Spleen (tissue), 7 donors: ENCODE results near the gene CEMIP.
A peak's percentile ranks its signal among the peaks of the same experiment; 100 is the strongest.

Source experiments
- CTCF ChIP-seq, 11 experiments: fragments of 200-600 bp in 7 of 11; fragments of 450-650 bp in 4 of 11; sonication (generic) in 4 of 11; IDR thresholded peaks in 8 of 11; conservative IDR thresholded peaks in 3 of 11; 1 replicate in 7 of 11; 2 replicates in 4 of 11; pipeline versions ENCODE4 v1.4.0 to v1.8.0; 2016 to 2021; ENCODE audit warnings: antibody characterized with exemption in 11 of 11, inconsistent platforms in 4 of 11, mild to moderate bottlenecking in 1 of 11
- POLR2A ChIP-seq, 3 donors: fragments of 450-650 bp; IDR thresholded peaks; one replicate each; pipeline ENCODE4 v1.5.1; 2017; ENCODE audit warnings: antibody characterized with exemption in 3 of 3, mild to moderate bottlenecking in 1 of 3
- POLR2AphosphoS5 ChIP-seq, 3 donors: sonication (generic); formaldehyde crosslinking; IDR thresholded peaks; one replicate each; pipeline ENCODE4 v1.5.1; 2017; ENCODE audit warnings: antibody characterized with exemption in 3 of 3
- donor health status: DM: no; HTN: no; CAD: no; lungs with moderate emphysema.
- donor health status: DM: no; HTN: no; CAD: no.
- donor health status: DM: no; HTN: no; CAD: no.

GRCh38 chr15:80780416-80781221 lies 1.4 kb downstream of the CEMIP start:
- TF ChIP-seq POLR2A (IDR thresholded peaks at IDR 0.05): no peak
- peak in 1 of 11 experiments; percentile 10 for TF ChIP-seq CTCF (IDR thresholded peaks at IDR 0.05 in 8 of 11, conservative IDR thresholded peaks at IDR 0.05 in 3 of 11)
- peak in 1 of 3 donors; percentile 26 for TF ChIP-seq POLR2AphosphoS5 (IDR thresholded peaks at IDR 0.05)
